GM12892 (cell line): ENCODE results near the gene PBX1.

ENCODE experiments used
- DNase-seq: peaks from one replicate; pipeline ENCODE4 v3.0.0; 2011; ENCODE audit not compliant: insufficient read length
- FAIRE-seq: peaks from 2 replicates; lab custom pipeline; 2011; peaks lifted over from hg19 to GRCh38; lab: Jason Lieb, UNC
- POLR2A ChIP-seq: IDR thresholded peaks from 2 replicates; pipeline ENCODE4 v1.6.1; 2011; ENCODE audit warnings: low read depth, low read length, control low read depth
- POLR2AphosphoS5 ChIP-seq: IDR thresholded peaks from 2 replicates; pipeline ENCODE4 v1.6.1; 2011; ENCODE audit warnings: low read depth, low read length, control low read depth
- TAF1 ChIP-seq: IDR thresholded peaks from 2 replicates; pipeline ENCODE4 v1.6.1; 2011; ENCODE audit warnings: low read depth, mild to moderate bottlenecking, control low read depth, low read length, borderline replicate concordance

The PBX1 gene

GRCh38 chr1:164569241-164569640 is 10.3 kb downstream of the PBX1 start:
- FAIRE-seq (no peak), DNase-seq (no peak)
- TF ChIP-seq TAF1 (no peak), POLR2A (no peak), POLR2AphosphoS5 (no peak)

GRCh38 chr1:164569866-164570265 is 10.9 kb downstream of the PBX1 start:
- TF ChIP-seq POLR2A (no peak), TAF1 (no peak), POLR2AphosphoS5 (no peak)
- no peak for FAIRE-seq
- DNase-seq: no peak

GRCh38 chr1:164571333-164571732 is 12.3 kb downstream of the PBX1 start:
- FAIRE-seq: no peak
- TF ChIP-seq POLR2A: no peak
- TF ChIP-seq TAF1: no peak
- no peak for TF ChIP-seq POLR2AphosphoS5
- DNase-seq: no peak

GRCh38 chr1:164575356-164575886 is 16.4 kb downstream of the PBX1 start:
- TF ChIP-seq POLR2A (no peak), TAF1 (no peak), POLR2AphosphoS5 (no peak)
- FAIRE-seq: no peak
- no peak for DNase-seq

GRCh38 chr1:164576291-164577271 is 17.6 kb downstream of the PBX1 start:
- TF ChIP-seq TAF1 (no peak), POLR2A (no peak), POLR2AphosphoS5 (no peak)
- DNase-seq (no peak), FAIRE-seq (no peak)

- no peak for DNase-seq
- no peak for FAIRE-seq
- TF ChIP-seq TAF1 (no peak), POLR2AphosphoS5 (no peak), POLR2A (no peak)
Measured at GRCh38 chr1:164577291-164577690, 18.3 kb downstream of the PBX1 start.

GRCh38 chr1:164578479-164579200 is 19.7 kb downstream of the PBX1 start:
- TF ChIP-seq POLR2A: no peak
- no peak for TF ChIP-seq POLR2AphosphoS5
- DNase-seq: no peak
- no peak for FAIRE-seq

GRCh38 chr1:164579381-164579780 is 20.4 kb downstream of the PBX1 start:
- TF ChIP-seq POLR2A: no peak
- TF ChIP-seq POLR2AphosphoS5: no peak
- TF ChIP-seq TAF1: no peak
- no peak for DNase-seq
- no peak for FAIRE-seq

- DNase-seq: no peak
- no peak for FAIRE-seq
- TF ChIP-seq TAF1 (no peak), POLR2A (no peak), POLR2AphosphoS5 (no peak)
Measured at GRCh38 chr1:164581762-164582161, 22.8 kb downstream of the PBX1 start.

GRCh38 chr1:164583196-164583595 is 24.2 kb downstream of the PBX1 start:
- TF ChIP-seq POLR2AphosphoS5: no peak
- TF ChIP-seq TAF1: no peak
- no peak for TF ChIP-seq POLR2A
- FAIRE-seq (no peak), DNase-seq (no peak)

GRCh38 chr1:164583835-164584539 is 25.0 kb downstream of the PBX1 start:
- DNase-seq: no peak
- TF ChIP-seq POLR2A: no peak
- TF ChIP-seq TAF1: no peak
- no peak for TF ChIP-seq POLR2AphosphoS5
- no peak for FAIRE-seq
